OCI-LY3 (cell line): ENCODE data around the gene HLF.

Experiments used
- H2AFZ ChIP-seq: fragments of 200-600, 300-600 bp; shearing (Covaris generic); 2 replicates; pipeline ENCODE4 v1.6.0; 2014; ENCODE audit warnings: antibody characterized with exemption, low read depth, low read length
- H3K27ac ChIP-seq: fragments of 200-600, 300-600 bp; sonication (generic); 2 replicates; pipeline ENCODE4 v1.5.1; 2014; ENCODE audit warnings: mild to moderate bottlenecking, low read length, moderate library complexity, mixed read lengths
- H3K27me3 ChIP-seq: fragments of 200-600, 300-600 bp; sonication (generic); 2 replicates; pipeline ENCODE4 v1.6.1; 2014; ENCODE audit warnings: low read depth, low read length, mixed read lengths
- H3K36me3 ChIP-seq: fragments of 200-600, 300-600 bp; sonication (generic); replicated peaks from 2 replicates; pipeline ENCODE3; 2014; ENCODE audit warnings: low read depth, low read length, mixed read lengths
- H3K4me1 ChIP-seq: fragments of 300-600, 200-600 bp; sonication (generic); 2 replicates; pipeline ENCODE4 v1.6.1; 2014; ENCODE audit warnings: low read length, mixed read lengths
- H3K4me2 ChIP-seq: fragments of 200-600, 300-600 bp; sonication (generic); 2 replicates; pipeline ENCODE4 v1.6.1; 2014; ENCODE audit warnings: low read length, mixed read lengths
- H3K4me3 ChIP-seq: fragments of 300-600, 200-600 bp; sonication (generic); 2 replicates; pipeline ENCODE4 v1.5.1; 2014; ENCODE audit warnings: antibody characterized with exemption, mild to moderate bottlenecking, low read length, moderate library complexity
- H3K79me2 ChIP-seq: fragments of 300-600, 200-600 bp; shearing (Covaris generic); 2 replicates; pipeline ENCODE4 v1.6.1; 2014; ENCODE audit warnings: mild to moderate bottlenecking, low read length, mixed read lengths
- H3K9ac ChIP-seq: fragments of 300-600, 200-600 bp; shearing (Covaris generic); 2 replicates; pipeline ENCODE4 v1.6.0; 2014; ENCODE audit warnings: mild to moderate bottlenecking, low read length, moderate library complexity
- H3K9me3 ChIP-seq: fragments of 200-600, 300-600 bp; shearing (Covaris generic); 2 replicates; pipeline ENCODE4 v1.6.1; 2014; ENCODE audit warnings: low read length, mixed read lengths; ENCODE audit not compliant: insufficient read depth
- H4K20me1 ChIP-seq: fragments of 200-600, 300-600 bp; sonication (generic); 2 replicates; pipeline ENCODE4 v1.6.1; 2016; ENCODE audit warnings: low read length, mixed read lengths; ENCODE audit not compliant: insufficient read depth
- EZH2phosphoT487 ChIP-seq: fragments of 200-600 bp; shearing (Covaris generic); IDR thresholded peaks from 2 replicates; pipeline ENCODE4 v1.6.1; 2018; ENCODE audit warnings: antibody characterized with exemption, mixed run types, low read depth
- TF ChIP-seq, protein P1 (sequence below): fragments of 200-600, 300-600 bp; sonication (generic); IDR thresholded peaks from 2 replicates; pipeline ENCODE4 v1.5.1; 2014; ENCODE audit warnings: antibody characterized with exemption, low read length, low read depth

Gene HLF

DNA sequence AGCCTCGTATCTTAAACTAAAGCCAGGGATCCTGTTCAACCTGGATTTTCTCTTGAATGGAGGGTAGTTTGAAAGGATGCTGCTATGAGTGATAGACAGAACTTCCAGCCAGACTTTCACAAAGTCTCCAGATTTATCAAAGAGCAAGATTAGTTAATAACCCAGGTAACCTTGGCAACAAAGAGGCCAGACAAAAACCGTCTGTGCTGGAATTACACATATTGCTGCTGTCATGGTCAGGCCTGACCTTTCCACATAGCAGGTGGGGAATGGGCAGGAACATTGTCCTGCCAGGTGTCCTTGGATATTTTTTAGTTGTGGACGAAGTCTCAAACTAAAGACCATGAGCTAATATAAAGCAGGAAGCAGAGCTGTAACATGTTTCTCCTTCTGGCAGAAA lies 52.5 kb downstream of the HLF start:
- TF ChIP-seq, protein P1, sequence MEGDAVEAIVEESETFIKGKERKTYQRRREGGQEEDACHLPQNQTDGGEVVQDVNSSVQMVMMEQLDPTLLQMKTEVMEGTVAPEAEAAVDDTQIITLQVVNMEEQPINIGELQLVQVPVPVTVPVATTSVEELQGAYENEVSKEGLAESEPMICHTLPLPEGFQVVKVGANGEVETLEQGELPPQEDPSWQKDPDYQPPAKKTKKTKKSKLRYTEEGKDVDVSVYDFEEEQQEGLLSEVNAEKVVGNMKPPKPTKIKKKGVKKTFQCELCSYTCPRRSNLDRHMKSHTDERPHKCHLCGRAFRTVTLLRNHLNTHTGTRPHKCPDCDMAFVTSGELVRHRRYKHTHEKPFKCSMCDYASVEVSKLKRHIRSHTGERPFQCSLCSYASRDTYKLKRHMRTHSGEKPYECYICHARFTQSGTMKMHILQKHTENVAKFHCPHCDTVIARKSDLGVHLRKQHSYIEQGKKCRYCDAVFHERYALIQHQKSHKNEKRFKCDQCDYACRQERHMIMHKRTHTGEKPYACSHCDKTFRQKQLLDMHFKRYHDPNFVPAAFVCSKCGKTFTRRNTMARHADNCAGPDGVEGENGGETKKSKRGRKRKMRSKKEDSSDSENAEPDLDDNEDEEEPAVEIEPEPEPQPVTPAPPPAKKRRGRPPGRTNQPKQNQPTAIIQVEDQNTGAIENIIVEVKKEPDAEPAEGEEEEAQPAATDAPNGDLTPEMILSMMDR: no peak
- TF ChIP-seq EZH2phosphoT487: no peak
- Histone ChIP-seq H3K4me3 (no peak overlapping the region), H3K9me3 (no peaks in the 10 kb centered on the region), H4K20me1 (no peaks in the 10 kb centered on the region), H2AFZ (no peak overlapping the region), H3K79me2 (no peaks in the 10 kb centered on the region), H3K9ac (no peak overlapping the region), H3K4me2 (no peak overlapping the region), H3K36me3 (no peaks in the 10 kb centered on the region), H3K4me1 (no peaks in the 10 kb centered on the region), H3K27me3 (no peaks in the 10 kb centered on the region), H3K27ac (no peak overlapping the region)

DNA sequence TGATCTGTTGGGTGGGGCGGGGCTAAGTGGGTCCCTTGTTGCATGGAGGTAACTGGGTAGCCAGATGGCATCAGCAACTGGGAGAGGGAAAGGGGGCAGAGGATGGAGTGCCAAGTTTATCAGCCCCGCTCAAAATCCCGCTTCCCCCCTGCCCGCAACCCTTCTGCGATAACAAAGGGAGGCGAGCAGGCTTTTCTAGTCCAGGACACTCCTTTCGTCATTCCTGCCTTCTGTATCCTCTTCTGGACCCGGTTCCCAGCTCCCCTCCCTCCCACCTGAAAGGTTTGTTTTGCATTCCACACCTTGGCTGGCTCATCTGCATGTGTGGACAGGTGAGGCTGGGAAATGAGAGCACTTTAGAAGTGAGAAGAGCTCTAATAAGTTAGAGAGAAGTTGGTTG lies 53.3 kb downstream of the HLF start:
- no peaks in the 10 kb centered on the region for H3K9me3 ChIP-seq
- H2AFZ ChIP-seq: no peak overlapping the region
- no peaks in the 10 kb centered on the region for H3K4me1 ChIP-seq
- no peak overlapping the region for H3K9ac ChIP-seq
- H3K79me2 ChIP-seq: no peaks in the 10 kb centered on the region
- no peaks in the 10 kb centered on the region for H4K20me1 ChIP-seq
- TF ChIP-seq, protein P1: no peak
- no peak for TF ChIP-seq EZH2phosphoT487
- no peaks in the 10 kb centered on the region for H3K27me3 ChIP-seq
- H3K36me3 ChIP-seq: no peaks in the 10 kb centered on the region
- no peak overlapping the region for H3K27ac ChIP-seq
- no peak overlapping the region for H3K4me2 ChIP-seq
- no peak overlapping the region for H3K4me3 ChIP-seq

DNA sequence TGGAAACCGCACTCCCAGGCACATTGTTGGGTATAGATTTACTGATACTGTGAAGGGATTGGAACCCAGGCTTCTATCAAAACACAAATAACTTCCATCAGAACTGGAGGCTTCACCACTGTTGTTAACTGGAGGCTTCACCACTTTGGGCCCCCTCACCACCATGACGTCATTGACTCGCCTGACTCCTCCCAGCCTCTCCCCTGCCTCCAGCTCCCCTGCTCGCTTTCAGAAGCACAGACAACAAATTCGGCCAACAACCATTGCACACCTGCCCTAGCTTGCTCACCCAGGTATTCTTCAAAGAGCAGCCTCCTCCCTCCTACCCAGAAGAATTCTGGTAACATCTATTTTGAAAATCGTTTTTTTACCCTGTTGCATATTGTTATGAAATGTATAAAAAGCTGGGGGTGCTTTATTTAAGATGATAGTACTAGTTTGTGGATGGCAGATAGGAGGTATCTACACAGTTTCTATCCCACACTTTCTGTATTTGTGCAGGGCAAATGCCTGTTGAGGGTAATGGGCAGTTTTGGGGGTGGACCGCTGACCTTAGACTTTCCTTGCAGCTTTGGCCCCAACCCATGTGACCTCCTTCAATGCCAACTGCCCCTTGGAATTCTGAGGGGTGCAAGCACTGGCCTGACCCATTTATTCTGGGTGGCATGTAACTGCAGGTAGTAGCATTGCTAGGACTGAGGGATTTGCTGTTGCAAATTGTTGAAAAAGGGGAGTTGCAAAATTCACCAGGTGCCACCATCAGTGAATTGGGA lies 54.1 kb downstream of the HLF start:
- TF ChIP-seq EZH2phosphoT487: no peak
- TF ChIP-seq, protein P1: no peak

DNA sequence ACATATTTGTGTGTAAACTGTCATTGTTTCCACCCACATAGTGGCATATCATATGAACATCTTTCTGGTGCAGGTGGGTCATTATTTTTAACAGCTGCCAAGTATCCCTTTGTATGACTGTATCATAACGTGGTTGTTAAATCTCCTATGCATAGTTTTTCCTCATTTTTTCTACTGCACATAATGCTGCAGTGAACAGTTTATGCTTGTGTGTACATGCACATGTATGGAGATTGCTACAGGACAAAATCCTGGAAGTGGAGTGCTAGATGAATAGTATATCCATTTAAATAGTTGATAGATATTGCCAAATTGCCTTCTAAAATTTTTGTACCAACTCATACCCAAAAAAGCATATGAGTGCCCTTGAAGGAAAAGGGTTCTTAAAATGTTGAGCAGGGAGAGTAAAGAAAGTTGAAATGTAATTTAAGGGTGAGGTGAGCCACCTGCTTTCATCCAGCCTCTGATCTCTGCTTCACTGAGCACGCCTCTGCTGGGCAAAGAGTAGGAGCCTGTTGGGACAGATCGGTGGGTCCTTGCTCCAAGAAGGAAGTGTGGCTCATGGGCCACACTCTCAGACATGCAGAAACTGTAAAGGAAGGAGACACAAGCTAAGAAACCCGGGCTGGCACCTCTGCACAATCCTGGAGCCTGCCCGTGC lies 55.3 kb downstream of the HLF start:
- H3K4me3 ChIP-seq: no peak overlapping the region
- TF ChIP-seq, protein P1: no peak
- no peak for TF ChIP-seq EZH2phosphoT487
- no peak overlapping the region for H3K4me2 ChIP-seq
- H2AFZ ChIP-seq: no peak overlapping the region
- H3K9ac ChIP-seq: no peak overlapping the region
- H3K27ac ChIP-seq: no peak overlapping the region
- H3K9me3 ChIP-seq: no peaks in the 10 kb centered on the region
- no peaks in the 10 kb centered on the region for H4K20me1 ChIP-seq
- H3K36me3 ChIP-seq: no peaks in the 10 kb centered on the region
- no peaks in the 10 kb centered on the region for H3K27me3 ChIP-seq
- no peaks in the 10 kb centered on the region for H3K4me1 ChIP-seq
- H3K79me2 ChIP-seq: no peaks in the 10 kb centered on the region

More for the DNA sequence above, 54.1 kb downstream of the HLF start:
- Histone ChIP-seq H3K36me3 (no peaks in the 10 kb centered on the region), H4K20me1 (no peaks in the 10 kb centered on the region), H3K9ac (no peak overlapping the region), H3K9me3 (no peaks in the 10 kb centered on the region), H3K27me3 (no peaks in the 10 kb centered on the region), H3K4me3 (no peak overlapping the region), H2AFZ (no peak overlapping the region), H3K4me2 (no peak overlapping the region), H3K4me1 (no peaks in the 10 kb centered on the region), H3K79me2 (no peaks in the 10 kb centered on the region), H3K27ac (no peak overlapping the region)
